Measurements from ENCODE around the gene PIWIL4.

GRCh38 chr11:94661444-94661843 lies 94.3 kb downstream of the PIWIL4 start:
- no peak for TF ChIP-seq EZH2 (IDR thresholded peaks at IDR 0.05; ENCODE audit: low read length, unreplicated experiment)
- TF ChIP-seq CTCF (conservative IDR thresholded peaks at IDR 0.05; ENCODE audit: low read depth, low read length), result no peak
